Breast epithelium (tissue), 4 donors: ENCODE data around the gene WWC1. TPM values are rescaled to one million over a fixed set of nuclear protein-coding genes. Genes with fewer than 3 reads are reported as not detected.

Experiments used
- DNase-seq, 2 donors: peaks; one replicate each; pipeline ENCODE4 v3.0.0-alpha.2; 2019; ENCODE audit warnings: low spot score in 2 of 2
- H3K27ac ChIP-seq, 2 donors: fragments of 200-600 bp; sonication (generic) in 1 of 2; one replicate each; pipeline ENCODE4 v1.5.1; 2016 to 2019; ENCODE audit warnings: mild to moderate bottlenecking in 1 of 2
- H3K27me3 ChIP-seq, 2 donors: fragments of 200-600 bp; sonication (generic) in 1 of 2; one replicate each; pipeline versions ENCODE4 v1.5.1 to v1.6.0; 2017 to 2019; ENCODE audit warnings: control low read depth in 1 of 2, mild to moderate bottlenecking in 1 of 2
- H3K36me3 ChIP-seq: fragments of 200-600 bp; one replicate; pipeline ENCODE4 v1.5.1; 2019
- H3K4me1 ChIP-seq, 2 donors: fragments of 200-600 bp; sonication (generic); one replicate each; pipeline ENCODE4 v1.5.1; 2016 to 2019; ENCODE audit warnings: control low read depth in 1 of 2
- H3K4me3 ChIP-seq, 3 donors: fragments of 200-600 bp; sonication (generic); 1 replicate in 2 of 3; 2 replicates in 1 of 3; pipeline ENCODE4 v1.5.1; 2016 to 2019; ENCODE audit warnings: mild to moderate bottlenecking in 3 of 3, moderate library complexity in 2 of 3
- H3K9me3 ChIP-seq, 2 donors: fragments of 200-600 bp; sonication (generic) in 1 of 2; one replicate each; pipeline ENCODE4 v1.5.1; 2016 to 2019; ENCODE audit warnings: control low read depth in 1 of 2
- POLR2A ChIP-seq: fragments of 450-650 bp; IDR thresholded peaks from one replicate; pipeline ENCODE4 v1.6.1; 2016; ENCODE audit warnings: antibody characterized with exemption, mild to moderate bottlenecking, moderate library complexity
- POLR2AphosphoS5 ChIP-seq, 3 donors: sonication (generic); formaldehyde crosslinking; IDR thresholded peaks; one replicate each; pipeline ENCODE4 v1.6.1; 2017; ENCODE audit warnings: antibody characterized with exemption in 3 of 3
- intact Hi-C: fragments of 100-400 bp; cut with DNase I; formaldehyde crosslinking; loops from one replicate; pipeline ENCODE4 v1.15.1; 2023; ENCODE audit warnings: low total_unique reads
- total RNA-seq, 3 donors: library from RNA; depleted of rRNA; stranded (reverse); fragments of >200 nt; gene quantifications; one replicate each; pipeline ENCODE4 v1.1.0, GENCODE V29; 2016
- TF ChIP-seq, protein P1 (sequence below), 3 donors: fragments of 450-650 bp; IDR thresholded peaks; one replicate each; pipeline ENCODE4 v1.5.1; 2016 to 2017; ENCODE audit warnings: antibody characterized with exemption in 3 of 3, mild to moderate bottlenecking in 3 of 3, moderate library complexity in 3 of 3

Gene WWC1
- total RNA-seq, 3 donors from 2014 or later: 0.96 to 59.9 (median 59.6) TPM

GRCh38 chr5:168254013-168254693 is 37.3 kb upstream of the WWC1 start:
- intact Hi-C loops: no loop called here
- no peaks in the 10 kb centered on the region for H3K4me1 ChIP-seq
- no peak overlapping the region for H3K4me3 ChIP-seq
- no peaks in the 10 kb centered on the region for H3K36me3 ChIP-seq
- no peaks in the 10 kb centered on the region for H3K9me3 ChIP-seq
- no peaks in the 10 kb centered on the region for H3K27me3 ChIP-seq
- TF ChIP-seq, protein P1, sequence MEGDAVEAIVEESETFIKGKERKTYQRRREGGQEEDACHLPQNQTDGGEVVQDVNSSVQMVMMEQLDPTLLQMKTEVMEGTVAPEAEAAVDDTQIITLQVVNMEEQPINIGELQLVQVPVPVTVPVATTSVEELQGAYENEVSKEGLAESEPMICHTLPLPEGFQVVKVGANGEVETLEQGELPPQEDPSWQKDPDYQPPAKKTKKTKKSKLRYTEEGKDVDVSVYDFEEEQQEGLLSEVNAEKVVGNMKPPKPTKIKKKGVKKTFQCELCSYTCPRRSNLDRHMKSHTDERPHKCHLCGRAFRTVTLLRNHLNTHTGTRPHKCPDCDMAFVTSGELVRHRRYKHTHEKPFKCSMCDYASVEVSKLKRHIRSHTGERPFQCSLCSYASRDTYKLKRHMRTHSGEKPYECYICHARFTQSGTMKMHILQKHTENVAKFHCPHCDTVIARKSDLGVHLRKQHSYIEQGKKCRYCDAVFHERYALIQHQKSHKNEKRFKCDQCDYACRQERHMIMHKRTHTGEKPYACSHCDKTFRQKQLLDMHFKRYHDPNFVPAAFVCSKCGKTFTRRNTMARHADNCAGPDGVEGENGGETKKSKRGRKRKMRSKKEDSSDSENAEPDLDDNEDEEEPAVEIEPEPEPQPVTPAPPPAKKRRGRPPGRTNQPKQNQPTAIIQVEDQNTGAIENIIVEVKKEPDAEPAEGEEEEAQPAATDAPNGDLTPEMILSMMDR (IDR thresholded peaks at IDR 0.05): no peak
- no peak for DNase-seq
- no peak overlapping the region for H3K27ac ChIP-seq

- Histone ChIP-seq H3K27me3 (no peaks in the 10 kb centered on the region), H3K27ac (no peak overlapping the region), H3K36me3 (no peaks in the 10 kb centered on the region), H3K4me3 (no peak overlapping the region), H3K4me1 (no peaks in the 10 kb centered on the region), H3K9me3 (no peaks in the 10 kb centered on the region)
- TF ChIP-seq POLR2A (no peak), POLR2AphosphoS5 (IDR thresholded peaks at IDR 0.05) (no peak)
- TF ChIP-seq, protein P1 (IDR thresholded peaks at IDR 0.05): no peak
- intact Hi-C loops: no loop called here
- DNase-seq: no peak
Observed at GRCh38 chr5:168260353-168261226, 30.9 kb upstream of the WWC1 start.

- TF ChIP-seq POLR2AphosphoS5 (IDR thresholded peaks at IDR 0.05) (no peak), POLR2A (no peak)
- TF ChIP-seq, protein P1 (IDR thresholded peaks at IDR 0.05): no peak
- no peaks in the 10 kb centered on the region for H3K4me1 ChIP-seq
- H3K9me3 ChIP-seq: no peaks in the 10 kb centered on the region
- intact Hi-C loops: no loop called here
- no peak overlapping the region for H3K27ac ChIP-seq
- DNase-seq: no peak
- no peak overlapping the region for H3K4me3 ChIP-seq
- no peaks in the 10 kb centered on the region for H3K36me3 ChIP-seq
- no peaks in the 10 kb centered on the region for H3K27me3 ChIP-seq
Observed at GRCh38 chr5:168261227-168261571, 30.2 kb upstream of the WWC1 start.

GRCh38 chr5:168262042-168262743 is 29.3 kb upstream of the WWC1 start:
- no peaks in the 10 kb centered on the region for H3K27me3 ChIP-seq
- no peak overlapping the region for H3K4me3 ChIP-seq
- H3K27ac ChIP-seq: no peak overlapping the region
- no peak for TF ChIP-seq POLR2A
- TF ChIP-seq, protein P1 (IDR thresholded peaks at IDR 0.05): no peak
- TF ChIP-seq POLR2AphosphoS5 (IDR thresholded peaks at IDR 0.05): no peak
- no peak for DNase-seq
- H3K9me3 ChIP-seq: no peaks in the 10 kb centered on the region
- intact Hi-C loops: no loop called here
- H3K4me1 ChIP-seq: no peaks in the 10 kb centered on the region
- H3K36me3 ChIP-seq: no peaks in the 10 kb centered on the region

DNA sequence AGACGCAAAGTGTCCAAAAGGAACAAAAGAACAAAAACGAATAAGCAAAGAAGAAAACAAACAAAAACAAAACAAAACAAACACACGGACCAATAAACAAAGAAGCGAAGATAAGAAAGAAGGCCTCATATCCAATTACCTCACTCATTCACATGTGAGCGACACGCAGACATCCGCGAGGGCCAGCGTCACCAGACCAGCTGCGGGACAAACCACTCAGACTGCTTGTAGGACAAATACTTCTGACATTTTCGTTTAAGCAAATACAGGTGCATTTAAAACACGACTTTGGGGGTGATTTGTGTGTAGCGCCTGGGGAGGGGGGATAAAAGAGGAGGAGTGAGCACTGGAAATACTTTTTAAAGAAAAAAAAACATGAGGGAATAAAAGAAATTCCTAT is 28.3 kb upstream of the WWC1 start:
- DNase-seq: no peak
- Histone ChIP-seq H3K9me3 (no peaks in the 10 kb centered on the region), H3K4me3 (no peak overlapping the region), H3K27ac (no peak overlapping the region), H3K27me3 (no peaks in the 10 kb centered on the region), H3K36me3 (no peaks in the 10 kb centered on the region), H3K4me1 (no peaks in the 10 kb centered on the region)
- intact Hi-C loops: no loop called here
- TF ChIP-seq, protein P1 (IDR thresholded peaks at IDR 0.05): no peak
- TF ChIP-seq POLR2A: no peak
- TF ChIP-seq POLR2AphosphoS5 (IDR thresholded peaks at IDR 0.05): no peak
